Panc1 (cell line): ENCODE results near the gene TMEM45A.

Source experiments
- CTCF ChIP-seq: fragments of 450-650 bp; IDR thresholded peaks from 2 replicates; pipeline ENCODE4 v1.5.1; 2017; ENCODE audit warnings: mild to moderate bottlenecking
- SIN3A ChIP-seq: IDR thresholded peaks from 2 replicates; pipeline ENCODE4 v1.6.1; 2012; ENCODE audit warnings: low read depth, mild to moderate bottlenecking, low read length, moderate library complexity, borderline replicate concordance; ENCODE audit not compliant: insufficient read depth

GRCh38 chr3:100456745-100457144, 35.7 kb upstream of the TMEM45A start:
- TF ChIP-seq CTCF (no peak), SIN3A (no peak)
